Skeletal muscle tissue (tissue), 4 donors: ENCODE results near the gene ACP6. TPM values are rescaled to one million over a fixed set of nuclear protein-coding genes. Genes with fewer than 3 reads are reported as not detected.
"Not testable (repeated sequence)": the region's sequence is repeated elsewhere in the genome, so short reads cannot be mapped to it uniquely, and the experiment has no call there.

ENCODE experiments used
- H3K27ac ChIP-seq: one replicate; pipeline ENCODE4 v1.7.0; 2013; ENCODE audit warnings: mild to moderate bottlenecking, low read depth, low read length, inconsistent platforms
- H3K27me3 ChIP-seq, 3 donors: one replicate each; pipeline ENCODE4 v1.7.0; 2013; ENCODE audit warnings: low read length in 3 of 3; ENCODE audit not compliant: control insufficient read depth in 3 of 3, insufficient read depth in 3 of 3
- H3K36me3 ChIP-seq, 3 donors: one replicate each; pipeline ENCODE4 v1.7.0; 2013; ENCODE audit warnings: low read length in 3 of 3; ENCODE audit not compliant: control insufficient read depth in 3 of 3, insufficient read depth in 3 of 3
- H3K4me1 ChIP-seq, 3 donors: one replicate each; pipeline ENCODE4 v1.7.0; 2013; ENCODE audit warnings: low read length in 3 of 3, mild to moderate bottlenecking in 3 of 3; ENCODE audit not compliant: control insufficient read depth in 3 of 3, insufficient read depth in 3 of 3
- H3K4me3 ChIP-seq, 3 donors: one replicate each; pipeline ENCODE4 v1.7.0; 2013; ENCODE audit warnings: low read length in 3 of 3
- H3K9ac ChIP-seq, 3 donors: one replicate each; pipeline ENCODE4 v1.7.0; 2013; ENCODE audit warnings: low read length in 3 of 3, mild to moderate bottlenecking in 3 of 3, moderate library complexity in 2 of 3, low read depth in 1 of 3
- H3K9me3 ChIP-seq, 3 donors: one replicate each; pipeline ENCODE4 v1.7.0; 2013; ENCODE audit warnings: low read length in 3 of 3; ENCODE audit not compliant: control insufficient read depth in 3 of 3
- total RNA-seq: library from RNA; depleted of rRNA; stranded (reverse); fragments of >200 nt; gene quantifications from one replicate; pipeline ENCODE4 v1.2.3, GENCODE V29; 2014
- donor health status: Osteomylitis.

Gene ACP6
- total RNA-seq, 1 donor from 2014 or later: 7.8 TPM

DNA sequence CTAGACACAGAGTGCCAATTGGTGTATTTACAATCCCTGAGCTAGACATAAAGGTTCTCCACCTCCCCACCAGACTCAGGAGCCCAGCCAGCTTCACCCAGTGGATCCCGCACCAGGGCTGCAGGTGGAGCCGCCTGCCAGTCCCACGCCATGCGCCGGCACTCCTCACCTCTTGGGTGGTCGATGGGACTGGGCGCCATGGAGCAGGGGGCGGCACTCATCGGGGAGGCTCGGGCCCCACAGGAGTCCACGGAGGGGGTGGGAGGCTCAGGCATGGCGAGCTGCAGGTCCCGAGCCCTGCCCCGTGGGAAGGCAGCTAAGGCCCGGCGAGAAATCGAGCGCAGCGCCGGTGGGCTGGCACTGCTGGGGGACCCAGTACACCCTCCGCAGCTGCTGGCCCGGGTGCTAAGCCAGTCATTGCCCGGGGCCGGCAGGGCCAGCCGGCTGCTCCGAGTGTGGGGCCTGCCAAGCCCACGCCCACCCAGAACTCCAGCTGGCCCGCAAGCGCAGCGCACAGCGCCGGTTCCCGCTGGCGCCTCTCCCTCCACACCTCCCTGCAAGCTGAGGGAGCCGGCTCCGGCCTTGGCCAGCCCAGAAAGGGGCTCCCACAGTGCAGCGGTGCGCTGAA, 10.4 kb upstream of the ACP6 start:
- not testable (repeated sequence) for H3K4me3 ChIP-seq, H3K9ac ChIP-seq, H3K27me3 ChIP-seq, H3K4me1 ChIP-seq, H3K36me3 ChIP-seq, H3K27ac ChIP-seq
- peaks cover 8 to 14% (median 13%) of the 10 kb centered on the region in 3 donors for H3K9me3 ChIP-seq

DNA sequence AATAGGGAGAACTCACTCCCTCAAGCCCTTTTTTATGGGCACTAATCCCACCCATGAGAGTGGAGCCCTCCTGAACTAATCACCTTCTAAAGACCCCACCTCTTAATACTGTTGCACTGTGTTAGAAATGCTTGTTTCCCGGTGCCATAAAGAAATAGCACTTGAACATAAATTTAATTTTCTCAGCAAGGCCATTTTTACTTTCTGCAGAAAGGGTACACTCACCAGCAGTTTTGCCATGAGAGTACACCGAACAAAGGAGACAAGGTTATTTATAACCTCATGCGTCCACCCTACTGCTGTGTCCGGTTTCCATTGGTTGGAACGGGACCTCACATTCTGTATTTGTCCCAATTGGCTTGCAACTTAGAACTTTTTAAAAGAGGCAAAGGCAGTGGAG, 7.4 kb upstream of the ACP6 start:
- H3K27me3 ChIP-seq, H3K4me1 ChIP-seq, H3K36me3 ChIP-seq: not testable (repeated sequence)

DNA sequence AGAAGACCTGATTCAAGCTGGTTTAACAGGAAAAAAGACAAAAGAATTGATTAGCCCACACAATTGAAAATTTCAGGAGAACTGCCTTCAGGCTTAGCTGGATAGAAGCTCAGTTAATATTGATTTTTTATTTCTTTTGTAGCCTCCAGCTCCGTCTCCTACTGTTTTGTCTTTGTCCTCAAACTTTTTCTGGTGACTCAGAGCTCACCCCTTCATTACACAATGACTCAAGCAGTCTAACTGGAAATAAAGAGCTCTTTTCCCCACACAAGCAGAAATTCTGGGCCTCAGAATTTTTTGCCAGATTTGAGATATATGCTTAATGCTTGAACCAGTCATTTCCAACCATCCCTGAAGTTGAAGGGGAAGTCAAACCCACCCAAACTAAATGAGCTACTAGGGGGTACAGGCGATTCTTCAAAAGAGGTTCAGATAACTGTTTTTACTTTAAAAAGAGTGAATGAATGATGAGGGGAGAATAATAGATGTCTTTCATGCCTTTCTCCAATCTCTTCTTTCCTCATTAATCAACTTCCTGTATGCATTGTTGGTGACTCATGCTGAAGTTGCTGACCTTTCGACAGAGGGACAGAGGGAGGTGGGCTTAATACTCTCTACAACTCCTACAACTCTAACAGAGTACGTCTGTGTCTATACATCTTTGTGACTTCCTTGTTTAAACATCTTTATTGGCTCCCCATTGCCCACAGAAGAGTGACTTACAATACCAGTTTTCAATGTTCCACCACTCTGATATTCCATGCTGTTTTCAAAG, 6.2 kb upstream of the ACP6 start:
- no peaks in the 10 kb centered on the region for H3K27me3 ChIP-seq
- H3K9ac ChIP-seq: no peak overlapping the region
- no peaks in the 10 kb centered on the region for H3K4me1 ChIP-seq
- H3K4me3 ChIP-seq: no peak overlapping the region
- peaks cover 0 to 5% (median 2%) of the 10 kb centered on the region in 3 donors for H3K9me3 ChIP-seq
- H3K27ac ChIP-seq: no peak overlapping the region
- no peaks in the 10 kb centered on the region for H3K36me3 ChIP-seq

More for the DNA sequence above, 7.4 kb upstream of the ACP6 start:
- H3K9ac ChIP-seq, H3K4me3 ChIP-seq, H3K27ac ChIP-seq: not testable (repeated sequence)
- peaks cover 8 to 14% (median 9%) of the 10 kb centered on the region in 3 donors for H3K9me3 ChIP-seq

DNA sequence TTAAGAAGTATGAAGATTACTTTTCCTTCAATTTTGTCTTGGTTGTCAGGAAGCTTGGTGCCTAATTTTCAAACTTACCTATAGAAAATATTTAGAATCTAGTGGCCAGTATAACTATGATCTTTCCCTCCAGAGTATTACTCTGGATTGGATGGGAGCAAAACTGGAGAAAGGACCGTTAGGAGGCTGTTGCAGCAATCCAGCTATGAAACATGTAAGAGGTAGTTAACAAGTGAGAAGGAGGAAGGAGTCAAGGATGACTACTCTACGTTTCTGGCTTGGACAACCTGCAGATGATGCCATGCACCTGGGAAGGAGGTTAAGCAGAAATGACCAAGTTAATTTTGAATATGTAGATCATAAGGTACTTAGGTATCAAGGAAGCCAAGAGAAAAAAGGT, 3.5 kb upstream of the ACP6 start:
- Histone ChIP-seq H3K27ac (no peak overlapping the region), H3K27me3 (no peaks in the 10 kb centered on the region), H3K9ac (no peak overlapping the region), H3K4me3 (no peak overlapping the region), H3K4me1 (peaks cover 5 to 12% (median 7%) of the 10 kb centered on the region in 3 donors), H3K9me3 (peaks cover 0 to 4% (median 2%) of the 10 kb centered on the region in 3 donors), H3K36me3 (no peaks in the 10 kb centered on the region)

DNA sequence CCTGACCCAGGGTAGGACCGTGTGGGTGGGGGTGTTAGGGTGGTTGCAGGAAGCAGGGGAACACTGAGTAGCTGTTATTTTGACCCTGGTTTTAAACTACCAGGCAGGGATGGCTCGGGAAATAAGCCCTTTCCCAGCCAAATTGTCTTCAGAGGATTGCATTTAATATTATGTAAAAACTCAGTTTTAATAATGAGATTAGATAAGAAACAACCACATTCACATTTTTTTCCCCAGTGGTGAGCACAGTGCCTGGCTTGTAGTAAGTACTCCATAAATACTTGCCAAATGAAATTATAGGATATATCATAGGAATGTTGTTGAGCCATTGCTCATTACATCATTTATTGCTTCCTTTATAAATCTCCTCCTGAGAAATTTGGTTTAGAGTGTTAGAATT, 3.1 kb upstream of the ACP6 start:
- Histone ChIP-seq H3K9me3 (peaks cover 0 to 2% (median 0%) of the 10 kb centered on the region in 3 donors), H3K36me3 (no peaks in the 10 kb centered on the region), H3K27me3 (no peaks in the 10 kb centered on the region), H3K27ac (no peak overlapping the region), H3K9ac (no peak overlapping the region), H3K4me1 (peaks cover 9 to 15% (median 11%) of the 10 kb centered on the region in 3 donors), H3K4me3 (no peak overlapping the region)

DNA sequence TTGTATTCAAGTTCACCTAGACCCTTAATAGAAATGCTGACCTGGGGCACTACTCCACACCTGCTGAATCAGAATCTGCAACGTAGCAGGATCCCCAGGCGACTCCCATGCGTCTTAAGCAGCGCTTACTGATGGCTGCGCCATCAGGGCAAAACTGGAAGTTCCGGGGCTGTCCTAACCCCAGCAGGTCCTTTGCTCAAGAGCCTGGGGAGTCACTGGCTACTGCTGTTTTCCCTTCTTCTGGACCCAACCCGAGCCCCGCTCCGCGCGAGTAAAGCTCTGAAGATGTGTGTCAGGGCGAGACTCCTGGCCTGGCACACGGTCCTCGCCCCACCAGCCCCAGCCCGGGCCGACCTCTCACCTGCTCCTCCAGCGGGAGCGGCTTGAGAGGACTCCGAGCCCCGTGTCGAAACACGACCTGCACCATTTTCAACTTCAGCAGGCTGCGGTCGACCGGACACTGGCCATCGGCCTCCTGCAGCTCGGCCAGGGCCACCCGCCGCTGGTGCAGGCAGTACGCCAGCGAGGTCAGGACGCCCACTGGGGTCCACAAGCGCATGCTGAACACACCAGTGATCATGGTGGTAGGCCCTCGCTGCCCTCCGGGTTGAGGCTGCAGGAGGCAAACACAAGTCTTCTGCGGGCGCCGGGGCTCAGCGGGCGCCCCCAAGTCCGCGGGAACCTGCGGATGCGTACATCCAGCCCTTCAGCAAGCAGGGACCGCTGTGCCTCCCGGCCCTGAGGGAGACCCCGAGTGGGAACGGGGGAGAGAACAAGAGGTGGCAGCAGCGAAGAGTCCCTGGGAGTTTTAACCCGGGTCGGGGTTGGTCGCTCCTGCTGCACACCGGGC, 630 bp downstream of the ACP6 start:
- Histone ChIP-seq H3K4me1 (peaks cover 9 to 15% (median 13%) of the 10 kb centered on the region in 3 donors), H3K9ac (peak overlapping the region; percentile 86 to 89 (median 88)), H3K36me3 (no peaks in the 10 kb centered on the region), H3K4me3 (peak overlapping the region; percentile 89 to 92 (median 91)), H3K9me3 (no peaks in the 10 kb centered on the region), H3K27ac (peak overlapping the region; percentile 54), H3K27me3 (no peaks in the 10 kb centered on the region)

DNA sequence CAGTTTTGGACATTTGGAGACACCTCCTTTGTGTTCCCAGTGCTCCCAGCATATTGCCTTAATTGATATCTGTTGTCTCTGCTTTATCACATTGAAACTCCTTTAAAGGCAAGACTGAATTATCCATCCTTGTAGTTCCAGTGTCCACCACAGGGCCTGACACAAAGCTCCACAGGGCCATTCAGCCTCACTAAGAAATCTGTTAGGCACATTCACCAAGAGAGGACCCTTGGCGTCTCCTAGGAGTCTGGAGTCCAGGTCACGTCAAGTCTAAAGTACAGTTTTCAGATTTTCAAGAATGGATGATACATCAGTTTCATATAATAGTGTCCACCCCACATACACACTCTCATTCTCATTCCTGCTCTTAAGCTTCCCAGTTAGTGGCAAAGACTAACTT, 4.8 kb downstream of the ACP6 start:
- H3K9me3 ChIP-seq: peaks cover 0 to 4% (median 0%) of the 10 kb centered on the region in 3 donors
- no peak overlapping the region for H3K9ac ChIP-seq
- H3K4me3 ChIP-seq: no peak overlapping the region
- H3K27ac ChIP-seq: no peak overlapping the region
- H3K36me3 ChIP-seq: no peaks in the 10 kb centered on the region
- no peaks in the 10 kb centered on the region for H3K27me3 ChIP-seq
- H3K4me1 ChIP-seq: peaks cover 9 to 15% (median 13%) of the 10 kb centered on the region in 3 donors

DNA sequence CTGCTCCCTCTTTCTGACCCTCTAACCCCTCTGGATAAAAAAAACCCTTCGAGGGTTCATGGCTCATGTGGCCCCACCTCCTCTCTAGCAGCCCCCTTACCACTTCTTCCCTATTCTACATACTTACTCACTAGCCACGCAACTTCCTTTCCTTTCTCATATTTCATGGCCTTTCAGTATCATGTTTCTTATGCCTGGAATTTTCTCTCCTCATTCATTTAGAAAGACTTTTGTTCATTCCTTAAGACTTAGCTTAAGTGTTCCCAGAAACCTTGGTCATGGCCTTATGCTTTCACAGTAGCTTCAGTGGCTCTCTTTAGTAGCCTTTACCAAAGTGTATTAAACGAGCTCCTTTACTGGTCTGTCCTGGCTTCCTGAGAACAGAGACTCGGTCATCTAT, 6.1 kb downstream of the ACP6 start:
- Histone ChIP-seq H3K4me3 (no peak overlapping the region), H3K9ac (no peak overlapping the region), H3K27me3 (no peaks in the 10 kb centered on the region), H3K27ac (no peak overlapping the region), H3K36me3 (peaks cover under 1 to 3% (median 2%) of the 10 kb centered on the region in 3 donors), H3K9me3 (peaks cover 0 to 4% (median 0%) of the 10 kb centered on the region in 3 donors), H3K4me1 (peaks cover 6 to 10% (median 7%) of the 10 kb centered on the region in 3 donors)

DNA sequence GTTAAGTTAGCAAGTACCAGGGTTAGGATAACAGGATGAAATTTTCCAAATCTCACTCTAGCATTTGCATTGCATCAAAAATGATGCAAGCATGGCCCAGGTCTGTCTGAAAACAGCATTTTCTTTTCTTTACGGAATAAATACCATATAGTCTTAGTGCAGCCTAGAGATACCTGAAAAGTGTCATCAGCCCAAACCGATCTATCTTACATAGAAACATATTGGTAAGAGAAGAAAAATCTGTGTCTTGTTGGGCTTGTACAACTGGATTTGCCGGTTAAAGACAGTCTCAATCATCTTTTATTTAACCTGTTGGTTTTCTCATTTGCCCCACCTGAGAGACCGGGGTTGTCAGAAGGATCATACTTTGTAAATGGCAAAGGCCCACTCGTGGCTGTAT, 15.8 kb downstream of the ACP6 start:
- Histone ChIP-seq H3K9me3 (no peaks in the 10 kb centered on the region), H3K4me1 (no peaks in the 10 kb centered on the region), H3K4me3 (no peak overlapping the region), H3K27ac (no peak overlapping the region), H3K9ac (no peak overlapping the region), H3K27me3 (no peaks in the 10 kb centered on the region), H3K36me3 (peaks cover 29 to 62% (median 52%) of the 10 kb centered on the region in 3 donors)
